ENCODE measurements around the gene SPZ1. TPM values are rescaled to one million over a fixed set of nuclear protein-coding genes. Genes with fewer than 3 reads are reported as not detected.

Gene SPZ1
- total RNA-seq, 2 experiments from 2014 or later, result not detected

- Histone ChIP-seq H3K4me3 (ENCODE audit: low read depth, low read length, poor library complexity, severe bottlenecking) (no peak overlapping the region), H2AFZ (ENCODE audit: low read length) (no peak overlapping the region), H3K27ac (ENCODE audit: low read depth, low read length, poor library complexity, severe bottlenecking) (no peak overlapping the region), H3K4me1 (ENCODE audit: insufficient read depth, low read length, poor library complexity, severe bottlenecking) (no peaks in the 10 kb centered on the region), H4K20me1 (ENCODE audit: insufficient read depth, low read length) (no peaks in the 10 kb centered on the region), H3K4me2 (ENCODE audit: low read length) (no peak overlapping the region), H3K79me2 (ENCODE audit: insufficient read depth, low read depth, low read length) (no peaks in the 10 kb centered on the region), H3K9me3 (ENCODE audit: low read length) (no peaks in the 10 kb centered on the region), H3K9me2 (ENCODE audit: insufficient read depth, low read length) (no peaks in the 10 kb centered on the region), H3K36me3 (ENCODE audit: insufficient read depth, low read length) (no peaks in the 10 kb centered on the region)
- BruUV-seq (replicated peaks), result no TSS peak
- no peak for TF ChIP-seq EZH2phosphoT487 (IDR thresholded peaks at IDR 0.05; ENCODE audit: borderline replicate concordance, low read depth, low read length)
- no peak for TF ChIP-seq CTCF (conservative IDR thresholded peaks at IDR 0.05; ENCODE audit: low read length)
- intact Hi-C loops (cut with micrococcal nuclease; ENCODE audit: unreplicated experiment), result no loop called here
- ChIA-PET POLR2A (no interaction called here), CTCF (ENCODE audit: unreplicated experiment) (no interaction called here)
- no peak for DNase-seq (ENCODE audit: low spot score)
These were observed 6.7 kb downstream of the SPZ1 start for GRCh38 chr5:80326468-80326867.

- H2AFZ ChIP-seq (ENCODE audit: low read length), result peak overlapping the region; percentile 41; the same call in 1 of the 2 replicates
- no peaks in the 10 kb centered on the region for H3K4me1 ChIP-seq (ENCODE audit: insufficient read depth, low read length, poor library complexity, severe bottlenecking)
- DNase-seq (ENCODE audit: low spot score), result no peak
- ChIA-PET CTCF (ENCODE audit: unreplicated experiment) (no interaction called here), POLR2A (interaction anchor here (0.5 to 0.7 kb wide), 2 partner anchors 67 to 142 kb away, joined by 3 read pairs; no protein-coding TSS in a partner anchor)
- no peaks in the 10 kb centered on the region for H3K79me2 ChIP-seq (ENCODE audit: insufficient read depth, low read depth, low read length)
- H3K36me3 ChIP-seq (ENCODE audit: insufficient read depth, low read length), result no peaks in the 10 kb centered on the region
- H3K9me2 ChIP-seq (ENCODE audit: insufficient read depth, low read length), result no peaks in the 10 kb centered on the region
- no peak overlapping the region for H3K27ac ChIP-seq (ENCODE audit: low read depth, low read length, poor library complexity, severe bottlenecking)
- TF ChIP-seq CTCF (conservative IDR thresholded peaks at IDR 0.05; ENCODE audit: low read length) (no peak), EZH2phosphoT487 (IDR thresholded peaks at IDR 0.05; ENCODE audit: borderline replicate concordance, low read depth, low read length) (no peak)
- intact Hi-C loops (cut with micrococcal nuclease; ENCODE audit: unreplicated experiment), result no loop called here
- H3K4me2 ChIP-seq (ENCODE audit: low read length), result no peak overlapping the region
- no peaks in the 10 kb centered on the region for H4K20me1 ChIP-seq (ENCODE audit: insufficient read depth, low read length)
- no peak overlapping the region for H3K4me3 ChIP-seq (ENCODE audit: low read depth, low read length, poor library complexity, severe bottlenecking)
- no TSS peak for BruUV-seq (replicated peaks)
- H3K9me3 ChIP-seq (ENCODE audit: low read length), result no peaks in the 10 kb centered on the region
These were observed 17.6 kb downstream of the SPZ1 start for GRCh38 chr5:80337379-80337778.

GRCh38 chr5:80339116-80339515, 19.3 kb downstream of the SPZ1 start:
- H3K4me1 ChIP-seq (ENCODE audit: insufficient read depth, low read length, poor library complexity, severe bottlenecking), result no peaks in the 10 kb centered on the region
- TF ChIP-seq CTCF (conservative IDR thresholded peaks at IDR 0.05; ENCODE audit: low read length) (no peak), EZH2phosphoT487 (IDR thresholded peaks at IDR 0.05; ENCODE audit: borderline replicate concordance, low read depth, low read length) (no peak)
- H3K36me3 ChIP-seq (ENCODE audit: insufficient read depth, low read length), result no peaks in the 10 kb centered on the region
- H4K20me1 ChIP-seq (ENCODE audit: insufficient read depth, low read length), result no peaks in the 10 kb centered on the region
- no peak overlapping the region for H3K4me2 ChIP-seq (ENCODE audit: low read length)
- intact Hi-C loops (cut with micrococcal nuclease; ENCODE audit: unreplicated experiment), result no loop called here
- no TSS peak for BruUV-seq (replicated peaks)
- no peaks in the 10 kb centered on the region for H3K79me2 ChIP-seq (ENCODE audit: insufficient read depth, low read depth, low read length)
- H3K27ac ChIP-seq (ENCODE audit: low read depth, low read length, poor library complexity, severe bottlenecking), result no peak overlapping the region
- ChIA-PET POLR2A (interaction anchor here (0.5 to 0.8 kb wide), 2 partner anchors 17 to 245 kb away, joined by 3 to 6 read pairs; no protein-coding TSS in a partner anchor), CTCF (ENCODE audit: unreplicated experiment) (no interaction called here)
- DNase-seq (ENCODE audit: low spot score), result no peak
- H3K4me3 ChIP-seq (ENCODE audit: low read depth, low read length, poor library complexity, severe bottlenecking), result no peak overlapping the region
- H3K9me3 ChIP-seq (ENCODE audit: low read length), result no peaks in the 10 kb centered on the region
- H2AFZ ChIP-seq (ENCODE audit: low read length), result no peak overlapping the region
- H3K9me2 ChIP-seq (ENCODE audit: insufficient read depth, low read length), result no peaks in the 10 kb centered on the region
